Left renal cortex interstitium (tissue), 4 donors: Measurements from ENCODE around the gene NIN. TPM values are rescaled to one million over a fixed set of nuclear protein-coding genes. Genes with fewer than 3 reads are reported as not detected.
"Not testable (repeated sequence)": the region's sequence is repeated elsewhere in the genome, so short reads cannot be mapped to it uniquely, and the experiment has no call there.

ENCODE experiments used
- DNase-seq, 4 donors: peaks; one replicate each; pipeline ENCODE4 v3.0.0-alpha.2; 2013; ENCODE audit warnings: low read depth in 4 of 4, low spot score in 2 of 4, missing footprints in 1 of 4
- polyA plus RNA-seq, 4 donors: library from polyadenylated mRNA; unstranded; fragments of 120-200 nt; gene quantifications; one replicate each; pipeline ENCODE4 v1.2.1, GENCODE V29; 2013; ENCODE audit not compliant: insufficient read length in 4 of 4

NIN gene
- polyA plus RNA-seq, 4 donors: 27.3 to 39.7 (median 33.6) TPM

GRCh38 chr14:50733494-50733893 is 97.5 kb downstream of the NIN start:
- DNase-seq: no peak

- DNase-seq: no peak
Measured at GRCh38 chr14:50728836-50729235, 102.1 kb downstream of the NIN start.

- DNase-seq: no peak
Measured at GRCh38 chr14:50726372-50727107, 104.4 kb downstream of the NIN start.

- DNase-seq: no peak
Measured at GRCh38 chr14:50725761-50726160, 105.2 kb downstream of the NIN start.

GRCh38 chr14:50719911-50720759 is 110.8 kb downstream of the NIN start:
- no peak for DNase-seq

- DNase-seq: no peak
Measured at GRCh38 chr14:50718949-50719348, 112.0 kb downstream of the NIN start.

GRCh38 chr14:50717811-50718210 is 113.2 kb downstream of the NIN start:
- DNase-seq: no peak

- peak in 1 of 4 donors; percentile 10 for DNase-seq
Measured at GRCh38 chr14:50714450-50715073, 116.4 kb downstream of the NIN start.

- DNase-seq: no peak
Measured at GRCh38 chr14:50711043-50711442, 119.9 kb downstream of the NIN start.

GRCh38 chr14:50705026-50705593 is 125.9 kb downstream of the NIN start:
- DNase-seq: no peak

GRCh38 chr14:50704454-50705010 is 126.4 kb downstream of the NIN start:
- no peak for DNase-seq

GRCh38 chr14:50697659-50698290 is 133.2 kb downstream of the NIN start:
- no peak for DNase-seq

GRCh38 chr14:50694260-50694659 is 136.7 kb downstream of the NIN start:
- DNase-seq: not testable (repeated sequence)

GRCh38 chr14:50688875-50689274 is 142.1 kb downstream of the NIN start:
- no peak for DNase-seq

GRCh38 chr14:50679674-50680073 is 151.3 kb downstream of the NIN start:
- DNase-seq: no peak

- DNase-seq: no peak
Measured at GRCh38 chr14:50678163-50678562, 152.8 kb downstream of the NIN start.

GRCh38 chr14:50677527-50678063 is 153.4 kb downstream of the NIN start:
- no peak for DNase-seq

GRCh38 chr14:50676814-50677516 is 154.0 kb downstream of the NIN start:
- no peak for DNase-seq

- DNase-seq: no peak
Measured at GRCh38 chr14:50675597-50675996, 155.4 kb downstream of the NIN start.
